IPS DF 6.9 (cell line): ENCODE data around the gene ZMYND8.
A peak's percentile ranks its signal among the peaks of the same experiment; 100 is the strongest.

Experiments
- DNase-seq: peaks from one replicate; pipeline ENCODE4 v3.0.0-alpha.2; 2013; ENCODE audit warnings: low read depth, low spot score
- H3K27ac ChIP-seq: one replicate; pipeline ENCODE4 v1.5.1; 2013; ENCODE audit warnings: low read length, control low read depth
- H3K27me3 ChIP-seq: 2 replicates; pipeline ENCODE4 v1.6.1; 2013; ENCODE audit warnings: mild to moderate bottlenecking, low read length; ENCODE audit not compliant: control insufficient read depth, insufficient read depth
- H3K36me3 ChIP-seq: 2 replicates; pipeline ENCODE4 v1.6.1; 2013; ENCODE audit warnings: low read length; ENCODE audit not compliant: control insufficient read depth, insufficient read depth
- H3K4me1 ChIP-seq: 2 replicates; pipeline ENCODE4 v1.6.1; 2013; ENCODE audit warnings: low read length; ENCODE audit not compliant: control insufficient read depth, insufficient read depth
- H3K4me3 ChIP-seq: 2 replicates; pipeline ENCODE4 v1.5.1; 2013; ENCODE audit warnings: mild to moderate bottlenecking, low read length
- H3K9me3 ChIP-seq: 2 replicates; pipeline ENCODE4 v1.6.1; 2013; ENCODE audit warnings: low read length, inconsistent platforms; ENCODE audit not compliant: control insufficient read depth, insufficient read depth
- WGBS: extraction: QIAGEN DNeasy Blood & Tissue Kit; methylation state at CpG from one replicate; pipeline ENCODE4 v1.1.7; 2013; ENCODE audit warnings: mixed read lengths, missing lambda C conversion rate; ENCODE audit not compliant: insufficient read length, insufficient coverage; 5-methylcytosine and 5-hydroxymethylcytosine counted together

Gene ZMYND8

GRCh38 chr20:47317127-47317895 lies 39.2 kb downstream of the ZMYND8 start:
- H3K36me3 ChIP-seq = no peaks in the 10 kb centered on the region
- peaks cover 25% of the 10 kb centered on the region for H3K4me1 ChIP-seq
- no peak overlapping the region for H3K4me3 ChIP-seq

DNA sequence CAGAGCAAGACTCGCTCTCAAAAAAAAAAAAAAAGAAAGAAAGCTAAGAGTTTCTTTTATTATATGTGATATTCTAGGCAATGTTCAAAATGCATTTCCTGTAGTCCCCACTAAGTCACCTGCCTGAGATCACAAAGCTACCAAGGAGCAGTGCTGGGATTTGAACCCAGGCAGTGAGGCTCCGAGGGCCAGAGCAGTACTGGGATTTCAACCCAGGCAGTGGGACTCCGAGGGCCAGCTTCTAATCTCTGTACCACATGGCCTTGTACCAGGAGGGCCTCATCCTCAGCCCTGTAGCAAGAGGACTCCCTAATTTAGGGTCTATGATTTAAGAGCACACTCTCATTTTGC lies 39.7 kb downstream of the ZMYND8 start:
- no peaks in the 10 kb centered on the region for H3K9me3 ChIP-seq
- WGBS = no CpG with 5 or more reads among the region's 3 CpGs
- H3K27me3 ChIP-seq = no peaks in the 10 kb centered on the region
- peaks cover 25% of the 10 kb centered on the region for H3K4me1 ChIP-seq
- H3K27ac ChIP-seq = peak overlapping the region; percentile 95
- no peak for DNase-seq
- no peaks in the 10 kb centered on the region for H3K36me3 ChIP-seq
- H3K4me3 ChIP-seq = no peak overlapping the region

More at GRCh38 chr20:47317127-47317895, 39.2 kb downstream of the ZMYND8 start:
- Histone ChIP-seq H3K9me3 (no peaks in the 10 kb centered on the region), H3K27ac (peak overlapping the region; percentile 95), H3K27me3 (no peaks in the 10 kb centered on the region)
- no peak for DNase-seq
- WGBS = no CpG with 5 or more reads among the region's 13 CpGs

GRCh38 chr20:47315339-47316056 lies 41.0 kb downstream of the ZMYND8 start:
- H3K9me3 ChIP-seq = no peaks in the 10 kb centered on the region
- peaks cover 18% of the 10 kb centered on the region; the same call in 1 of the 2 replicates for H3K4me1 ChIP-seq
- H3K27me3 ChIP-seq = no peaks in the 10 kb centered on the region
- no peaks in the 10 kb centered on the region for H3K36me3 ChIP-seq
- H3K27ac ChIP-seq = no peak overlapping the region
- DNase-seq = no peak
- H3K4me3 ChIP-seq = no peak overlapping the region
- no CpG with 5 or more reads among the region's 10 CpGs for WGBS

GRCh38 chr20:47314647-47315338 lies 41.7 kb downstream of the ZMYND8 start:
- H3K27ac ChIP-seq = no peak overlapping the region
- H3K36me3 ChIP-seq = no peaks in the 10 kb centered on the region
- peaks cover 16% of the 10 kb centered on the region; the same call in 1 of the 2 replicates for H3K4me1 ChIP-seq
- H3K27me3 ChIP-seq = no peaks in the 10 kb centered on the region
- WGBS = no CpG with 5 or more reads among the region's 3 CpGs
- DNase-seq = no peak
- H3K9me3 ChIP-seq = no peaks in the 10 kb centered on the region
- H3K4me3 ChIP-seq = no peak overlapping the region

- DNase-seq = no peak
- WGBS = no CpG with 5 or more reads among the region's 11 CpGs
- 0 out of 2 replicates have a peak, but pooled peaks cover 4% of the 10 kb centered on the region for H3K36me3 ChIP-seq
Measured at GRCh38 chr20:47311967-47312681, 44.4 kb downstream of the ZMYND8 start.

DNA sequence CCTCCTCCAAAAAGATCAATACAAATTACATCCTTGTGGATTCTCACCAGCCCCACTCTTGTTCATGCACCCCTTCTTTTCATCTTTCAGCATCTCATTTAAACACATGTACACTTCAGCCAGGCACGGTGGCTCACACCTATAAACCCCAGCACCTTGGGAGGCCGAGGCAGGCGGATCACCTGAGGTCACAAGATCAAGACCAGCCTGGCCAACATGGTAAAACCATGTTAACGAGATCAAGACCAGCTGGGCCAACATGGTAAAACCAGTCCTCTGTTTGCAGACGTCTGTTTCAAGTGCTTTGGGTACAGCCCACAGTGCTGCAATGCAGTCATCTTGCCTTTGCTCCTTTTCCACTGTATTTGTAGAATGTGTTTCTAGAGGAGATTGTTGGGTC lies 45.3 kb downstream of the ZMYND8 start:
- Histone ChIP-seq H3K27me3 (no peaks in the 10 kb centered on the region), H3K4me3 (no peak overlapping the region), H3K9me3 (no peaks in the 10 kb centered on the region), H3K27ac (no peak overlapping the region), H3K36me3 (0 out of 2 replicates have a peak, but pooled peaks cover 4% of the 10 kb centered on the region), H3K4me1 (peaks cover 3% of the 10 kb centered on the region; the same call in 1 of the 2 replicates)
- DNase-seq = no peak
- no CpG with 5 or more reads among the region's 5 CpGs for WGBS

More at GRCh38 chr20:47311967-47312681, 44.4 kb downstream of the ZMYND8 start:
- Histone ChIP-seq H3K4me1 (peaks cover 7% of the 10 kb centered on the region; the same call in 1 of the 2 replicates), H3K9me3 (no peaks in the 10 kb centered on the region), H3K4me3 (no peak overlapping the region), H3K27me3 (no peaks in the 10 kb centered on the region), H3K27ac (no peak overlapping the region)

GRCh38 chr20:47310729-47311128 lies 45.8 kb downstream of the ZMYND8 start:
- no CpG with 5 or more reads among the region's 8 CpGs for whole genome bisulfite sequencing
- H3K36me3 ChIP-seq = 0 out of 2 replicates have a peak, but pooled peaks cover 4% of the 10 kb centered on the region

DNA sequence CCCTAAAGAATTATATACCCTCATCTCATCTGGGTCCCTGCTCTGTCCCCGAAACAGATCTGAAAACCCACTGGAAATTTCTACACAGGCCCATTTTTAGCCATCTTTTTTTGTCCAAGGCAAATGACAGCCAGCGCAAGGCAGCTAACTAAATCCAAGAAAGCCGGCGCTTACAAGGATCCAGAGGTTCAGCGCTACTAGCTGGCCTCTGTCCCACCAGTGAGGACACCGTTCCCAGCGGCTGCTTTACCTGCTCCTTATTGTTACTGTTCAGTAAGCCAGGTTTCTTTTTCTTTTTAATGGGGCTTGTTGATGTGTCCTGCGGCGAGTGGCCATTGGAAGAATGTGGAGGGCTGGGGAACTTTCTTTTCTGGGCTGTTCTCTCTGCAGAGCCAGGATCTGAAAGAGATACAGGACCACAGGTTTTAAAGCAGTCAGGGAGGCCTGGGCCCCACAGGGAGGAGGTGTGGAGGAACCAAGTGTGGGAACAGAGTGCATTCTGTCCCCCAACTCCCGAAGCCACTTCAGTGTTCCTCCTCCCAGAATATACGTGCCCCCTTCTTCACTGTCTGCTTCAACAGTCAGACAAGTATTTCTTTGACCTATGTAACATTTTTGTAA lies 46.6 kb downstream of the ZMYND8 start:
- no CpG with 5 or more reads among the region's 11 CpGs for WGBS
- 0 out of 2 replicates have a peak, but pooled peaks cover 4% of the 10 kb centered on the region for H3K36me3 ChIP-seq
- no peak for DNase-seq
- no peak overlapping the region for H3K4me3 ChIP-seq
- no peaks in the 10 kb centered on the region for H3K27me3 ChIP-seq
- peaks cover 3% of the 10 kb centered on the region; the same call in 1 of the 2 replicates for H3K4me1 ChIP-seq
- H3K9me3 ChIP-seq = no peaks in the 10 kb centered on the region
- H3K27ac ChIP-seq = no peak overlapping the region

More at GRCh38 chr20:47310729-47311128, 45.8 kb downstream of the ZMYND8 start:
- H3K4me3 ChIP-seq = no peak overlapping the region
- no peaks in the 10 kb centered on the region for H3K9me3 ChIP-seq
- H3K27ac ChIP-seq = no peak overlapping the region
- H3K4me1 ChIP-seq = peaks cover 3% of the 10 kb centered on the region; the same call in 1 of the 2 replicates
- no peaks in the 10 kb centered on the region for H3K27me3 ChIP-seq
- DNase-seq = no peak

GRCh38 chr20:47309394-47309793 lies 47.1 kb downstream of the ZMYND8 start:
- Histone ChIP-seq H3K27ac (no peak overlapping the region), H3K27me3 (no peaks in the 10 kb centered on the region), H3K9me3 (no peaks in the 10 kb centered on the region), H3K4me1 (no peaks in the 10 kb centered on the region; the same call in none of the 2 replicates), H3K4me3 (no peak overlapping the region), H3K36me3 (0 out of 2 replicates have a peak, but pooled peaks cover 4% of the 10 kb centered on the region)
- no peak for DNase-seq
- no CpG with 5 or more reads among the region's 10 CpGs for WGBS
